Uterus (tissue), 2 donors: Measurements from ENCODE around the gene THBS3.

Experiments used
- CTCF ChIP-seq, 4 experiments: fragments of 200-600 bp in 2 of 4; fragments of 450-650 bp in 2 of 4; sonication (generic) in 2 of 4; IDR thresholded peaks; one replicate each; pipeline ENCODE4 v1.5.1; 2016 to 2019; ENCODE audit warnings: antibody characterized with exemption in 4 of 4, mild to moderate bottlenecking in 2 of 4, moderate library complexity in 1 of 4
- POLR2A ChIP-seq, 2 donors: fragments of 450-650 bp; IDR thresholded peaks; one replicate each; pipeline ENCODE4 v1.6.1; 2016; ENCODE audit warnings: antibody characterized with exemption in 2 of 2, mild to moderate bottlenecking in 1 of 2, moderate library complexity in 1 of 2

GRCh38 chr1:155256058-155256852 is 48.6 kb upstream of the THBS3 start:
- TF ChIP-seq CTCF (IDR thresholded peaks at IDR 0.05), result no peak
- no peak for TF ChIP-seq POLR2A (IDR thresholded peaks at IDR 0.05)
